H1 (cell line): Measurements from ENCODE around the gene PACSIN1. TPM values are rescaled to one million over a fixed set of nuclear protein-coding genes. Genes with fewer than 3 reads are reported as not detected.

Experiments
- ASH2L ChIP-seq: fragments of 200-600, 300-600 bp; sonication (generic); IDR thresholded peaks from one replicate; pipeline ENCODE4 v1.7.1; 2017; ENCODE audit warnings: low read length
- CHD1 ChIP-seq: IDR thresholded peaks from 2 replicates; pipeline ENCODE4 v1.6.1; 2012; ENCODE audit warnings: low read depth, low read length, improper control_type of control experiment
- E2F6 ChIP-seq: IDR thresholded peaks from 2 replicates; pipeline ENCODE4 v1.6.1; 2012; ENCODE audit warnings: inconsistent platforms
- EGR1 ChIP-seq: IDR thresholded peaks from 2 replicates; pipeline ENCODE4 v1.6.1; 2011; ENCODE audit warnings: low read depth, low read length, borderline replicate concordance
- EZH2 ChIP-seq: fragments of 200-600 bp; sonication (generic); IDR thresholded peaks from 2 replicates; pipeline ENCODE4 v1.7.1; 2012; ENCODE audit warnings: low read depth, mild to moderate bottlenecking, moderate library complexity, low read length, inconsistent platforms; ENCODE audit not compliant: severe bottlenecking
- HDAC6 ChIP-seq: IDR thresholded peaks from one replicate; pipeline ENCODE4 v1.7.1; 2012; ENCODE audit warnings: low read depth, mild to moderate bottlenecking, inconsistent platforms, low read length, moderate library complexity
- JUN ChIP-seq: IDR thresholded peaks from 2 replicates; pipeline ENCODE4 v1.6.1; 2011; ENCODE audit warnings: low read depth, mild to moderate bottlenecking, improper control_type of control experiment, low read length
- KDM4A ChIP-seq: IDR thresholded peaks from one replicate; pipeline ENCODE4 v1.7.1; 2012; ENCODE audit warnings: low read depth, mild to moderate bottlenecking, moderate library complexity, low read length, inconsistent platforms; ENCODE audit not compliant: severe bottlenecking
- KDM5A ChIP-seq: fragments of 200-600 bp; IDR thresholded peaks from 2 replicates; pipeline ENCODE4 v1.7.1; 2012; ENCODE audit warnings: mild to moderate bottlenecking, low read length, inconsistent platforms, mixed read lengths
- MAFK ChIP-seq: IDR thresholded peaks from 2 replicates; pipeline ENCODE4 v1.6.1; 2012; ENCODE audit warnings: low read depth, mild to moderate bottlenecking, improper control_type of control experiment, low read length
- PHF8 ChIP-seq: fragments of 200-600 bp; sonication (generic); conservative IDR thresholded peaks from 2 replicates; pipeline ENCODE4 v1.7.1; 2012; ENCODE audit warnings: low read depth, mild to moderate bottlenecking, inconsistent platforms, low read length, moderate library complexity
- POLR2A ChIP-seq, 2 experiments: IDR thresholded peaks; 1 replicate in 1 of 2; 2 replicates in 1 of 2; pipeline ENCODE4 v1.6.1; 2011; ENCODE audit warnings: low read depth in 2 of 2, low read length in 2 of 2, mild to moderate bottlenecking in 2 of 2; ENCODE audit errors: control extremely low read depth in 1 of 2
- POLR2AphosphoS5 ChIP-seq: IDR thresholded peaks from 2 replicates; pipeline ENCODE4 v1.6.1; 2011; ENCODE audit warnings: low read depth, low read length
- POU5F1 ChIP-seq: IDR thresholded peaks from 2 replicates; pipeline ENCODE4 v1.6.1; 2011; ENCODE audit warnings: low read depth, mild to moderate bottlenecking, low read length, moderate library complexity
- RBBP5 ChIP-seq: IDR thresholded peaks from 2 replicates; pipeline ENCODE4 v1.7.1; 2012; ENCODE audit warnings: low read depth, mild to moderate bottlenecking, inconsistent platforms, low read length, moderate library complexity, borderline replicate concordance
- RXRA ChIP-seq: IDR thresholded peaks from 2 replicates; pipeline ENCODE4 v1.6.1; 2011; ENCODE audit warnings: low read depth, mild to moderate bottlenecking, low read length, moderate library complexity; ENCODE audit not compliant: insufficient read depth
- SAP30 ChIP-seq: fragments of 300-600 bp; sonication (generic); IDR thresholded peaks from 2 replicates; pipeline ENCODE4 v1.7.1; 2012; ENCODE audit warnings: low read length, moderate library complexity, mild to moderate bottlenecking, inconsistent platforms; ENCODE audit not compliant: insufficient read depth, insufficient replicate concordance
- SIN3A ChIP-seq, 2 experiments: IDR thresholded peaks in 1 of 2; conservative IDR thresholded peaks in 1 of 2; 2 replicates each; pipeline ENCODE4 v1.6.1; 2011 to 2012; ENCODE audit warnings: low read length in 2 of 2, improper control_type of control experiment in 1 of 2, low read depth in 1 of 2, mild to moderate bottlenecking in 1 of 2
- SP1 ChIP-seq: IDR thresholded peaks from 2 replicates; pipeline ENCODE4 v1.6.1; 2011; ENCODE audit warnings: low read depth, low read length
- SP2 ChIP-seq: IDR thresholded peaks from 2 replicates; pipeline ENCODE4 v1.6.1; 2012; ENCODE audit warnings: mild to moderate bottlenecking, low read length, inconsistent platforms
- SUZ12 ChIP-seq: fragments of 200-600 bp; sonication (generic); IDR thresholded peaks from 2 replicates; pipeline ENCODE4 v1.6.1; 2012; ENCODE audit warnings: mild to moderate bottlenecking, inconsistent platforms, low read length, moderate library complexity, mixed read lengths
- TAF1 ChIP-seq: IDR thresholded peaks from 2 replicates; pipeline ENCODE4 v1.6.1; 2011; ENCODE audit warnings: mild to moderate bottlenecking, low read depth, low read length
- TBP ChIP-seq: IDR thresholded peaks from 2 replicates; pipeline ENCODE4 v1.6.1; 2011; ENCODE audit warnings: low read depth, low read length, improper control_type of control experiment
- TCF12 ChIP-seq: IDR thresholded peaks from 2 replicates; pipeline ENCODE4 v1.6.1; 2011; ENCODE audit warnings: low read depth, mild to moderate bottlenecking, low read length
- polyA plus RNA-seq, 7 experiments: library from polyadenylated mRNA; depleted of rRNA in 3 of 7; stranded (reverse) in 5 of 7; unstranded in 2 of 7; fragments of >200 nt in 5 of 7; fragments of 200-250 nt in 2 of 7; gene quantifications; 1 replicate in 5 of 7; 2 replicates in 1 of 7; 4 replicates in 1 of 7; pipeline versions ENCODE4 v1.2.1 to v1.2.3, GENCODE V29; 2011 to 2013; ENCODE audit warnings: missing spikeins in 2 of 7, mixed read lengths in 2 of 7
- total RNA-seq: library from RNA; stranded (reverse); fragmentation: NEBNext Ultra II Directional; extraction: Animal tissue kit (Norgen Biotek cat#: 25700); gene quantifications from 2 replicates; pipeline ENCODE4 v1.2.1, GENCODE V29; 2021

PACSIN1 gene
- total and polyA plus RNA-seq, 2 of the 8 experiments (the other 6 are each of a cell fraction or from before 2014, with no cell fraction given), result 5.9 to 11.1 TPM

DNA sequence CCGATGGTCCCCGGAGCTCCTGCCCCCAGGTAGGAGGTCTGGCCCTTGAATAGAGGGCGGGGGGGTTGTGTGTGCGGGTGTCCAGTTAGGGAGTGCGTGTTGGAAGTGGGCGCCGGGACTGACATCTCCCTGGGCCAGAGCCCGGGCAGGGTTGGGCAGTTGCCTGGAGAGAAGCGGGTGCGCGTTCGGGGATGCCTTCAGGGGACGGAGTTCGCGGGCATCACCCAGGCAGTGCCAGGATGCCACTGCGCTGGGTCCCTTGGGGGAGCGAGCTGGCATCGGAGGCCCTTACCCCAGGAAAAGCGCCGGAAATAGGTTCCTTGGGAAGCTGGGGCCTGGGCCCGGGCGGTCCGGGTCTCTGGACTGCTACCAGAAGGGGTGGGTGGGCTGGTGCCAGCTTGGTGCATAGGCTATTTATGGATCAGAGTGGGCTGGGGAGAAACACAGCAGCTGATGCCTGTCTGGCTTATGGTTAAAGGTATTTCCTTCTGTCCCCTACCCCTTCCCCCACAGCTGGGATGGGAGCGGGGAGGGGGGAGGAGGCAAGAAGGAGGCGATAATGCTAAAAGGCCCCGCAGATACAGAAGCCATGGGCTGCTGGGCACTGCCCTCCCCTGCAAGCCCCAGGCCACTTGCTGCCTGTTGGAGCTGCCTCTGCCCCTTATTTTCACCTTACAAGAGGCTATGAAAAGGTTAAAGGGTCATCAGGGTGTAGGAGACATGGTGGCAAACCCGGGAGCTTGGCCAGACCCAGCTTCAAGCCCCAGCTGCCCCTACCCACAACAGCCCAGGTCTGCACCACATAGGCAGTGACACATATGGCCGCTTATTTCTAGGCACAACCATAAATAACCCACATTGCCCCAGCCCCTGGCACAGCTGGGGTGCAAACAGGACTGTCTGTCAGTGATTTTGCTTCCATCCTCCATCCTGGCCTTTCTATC, 638 bp downstream of the PACSIN1 start (continued):
- TF ChIP-seq SP1 (no peak), POU5F1 (no peak), MAFK (no peak), CHD1 (no peak), KDM5A (no peak), SAP30 (no peak), RXRA (no peak), POLR2A (IDR thresholded peaks at IDR 0.05; ENCODE audit: control extremely low read depth in 1 of 2, low read depth in 2 of 2, low read length in 2 of 2) (no peak), RBBP5 (no peak), JUN (no peak), EGR1 (no peak), TAF1 (no peak), SP2 (no peak), PHF8 (peak; percentile 58), E2F6 (0 out of 2 replicates have a peak, but pooled peaks have one; percentile 2), TBP (no peak), SUZ12 (no peak), KDM4A (peak; percentile 13), ASH2L (peak; percentile 0), POLR2AphosphoS5 (no peak), TCF12 (no peak), SIN3A (conservative IDR thresholded peaks at IDR 0.05 in 1 of 2, IDR thresholded peaks at IDR 0.05 in 1 of 2; ENCODE audit: low read depth in 1 of 2, low read length in 2 of 2) (no peak), HDAC6 (no peak), EZH2 (no peak)
